ENCODE measurements around the gene TRAPPC14.

Gene TRAPPC14

DNA sequence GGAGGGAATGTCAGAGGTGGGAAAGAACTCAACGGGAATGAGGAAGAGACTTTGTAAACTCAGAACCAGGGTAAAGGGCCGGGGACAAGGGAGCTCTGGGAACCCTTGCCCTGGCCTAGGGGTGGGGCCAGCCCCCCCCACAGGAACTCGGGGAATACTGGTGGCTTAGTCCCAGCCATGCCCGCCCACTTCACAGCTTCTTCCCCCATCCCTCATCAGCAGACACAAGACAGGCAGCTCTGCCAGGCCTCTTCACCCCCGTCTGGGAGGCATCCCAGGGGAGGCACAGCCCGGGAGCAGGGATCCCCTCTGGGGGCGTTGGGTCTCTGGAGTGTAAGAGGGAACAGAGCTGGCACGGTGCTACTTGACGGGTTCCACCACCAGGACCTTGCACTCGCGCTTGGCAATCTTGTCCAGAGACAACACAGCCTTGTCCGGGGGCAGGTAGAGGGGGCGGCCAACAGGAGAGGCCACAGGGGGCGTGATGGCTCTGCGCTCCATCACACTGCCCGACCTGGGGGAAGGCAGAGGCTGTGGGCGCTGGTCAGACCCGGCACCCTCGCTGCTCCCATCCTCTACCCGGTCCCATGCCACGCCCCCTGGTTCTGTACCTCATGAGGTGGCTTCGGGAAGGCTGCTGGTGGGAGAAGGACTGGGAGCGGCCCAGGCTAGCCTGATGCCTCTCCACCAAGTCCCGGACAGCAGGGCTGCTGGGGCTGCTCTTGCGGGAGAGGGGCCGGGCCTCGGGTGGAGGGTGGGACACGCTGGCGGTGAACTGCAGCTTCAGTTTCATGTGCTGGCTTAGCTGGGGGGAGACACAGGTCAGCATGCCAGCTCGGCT is 3.7 kb downstream of the TRAPPC14 start:
- peak overlapping the region in 1 of 3 experiments; percentile 38 for H3K4me3 Mint-ChIP-seq
- H3K27me3 Mint-ChIP-seq (ENCODE audit: low read depth) = no peaks in the 10 kb centered on the region
- peaks cover 27% of the 10 kb centered on the region for H3K36me3 Mint-ChIP-seq (ENCODE audit: low read depth)
- TF ChIP-seq, protein P1, sequence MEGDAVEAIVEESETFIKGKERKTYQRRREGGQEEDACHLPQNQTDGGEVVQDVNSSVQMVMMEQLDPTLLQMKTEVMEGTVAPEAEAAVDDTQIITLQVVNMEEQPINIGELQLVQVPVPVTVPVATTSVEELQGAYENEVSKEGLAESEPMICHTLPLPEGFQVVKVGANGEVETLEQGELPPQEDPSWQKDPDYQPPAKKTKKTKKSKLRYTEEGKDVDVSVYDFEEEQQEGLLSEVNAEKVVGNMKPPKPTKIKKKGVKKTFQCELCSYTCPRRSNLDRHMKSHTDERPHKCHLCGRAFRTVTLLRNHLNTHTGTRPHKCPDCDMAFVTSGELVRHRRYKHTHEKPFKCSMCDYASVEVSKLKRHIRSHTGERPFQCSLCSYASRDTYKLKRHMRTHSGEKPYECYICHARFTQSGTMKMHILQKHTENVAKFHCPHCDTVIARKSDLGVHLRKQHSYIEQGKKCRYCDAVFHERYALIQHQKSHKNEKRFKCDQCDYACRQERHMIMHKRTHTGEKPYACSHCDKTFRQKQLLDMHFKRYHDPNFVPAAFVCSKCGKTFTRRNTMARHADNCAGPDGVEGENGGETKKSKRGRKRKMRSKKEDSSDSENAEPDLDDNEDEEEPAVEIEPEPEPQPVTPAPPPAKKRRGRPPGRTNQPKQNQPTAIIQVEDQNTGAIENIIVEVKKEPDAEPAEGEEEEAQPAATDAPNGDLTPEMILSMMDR (IDR thresholded peaks at IDR 0.05; ENCODE audit: unreplicated experiment in 3 of 3) = no peak
- H3K9me3 Mint-ChIP-seq = no peaks in the 10 kb centered on the region
- no peak overlapping the region for H3K27ac Mint-ChIP-seq
- H3K4me1 Mint-ChIP-seq = peaks cover 22% of the 10 kb centered on the region

DNA sequence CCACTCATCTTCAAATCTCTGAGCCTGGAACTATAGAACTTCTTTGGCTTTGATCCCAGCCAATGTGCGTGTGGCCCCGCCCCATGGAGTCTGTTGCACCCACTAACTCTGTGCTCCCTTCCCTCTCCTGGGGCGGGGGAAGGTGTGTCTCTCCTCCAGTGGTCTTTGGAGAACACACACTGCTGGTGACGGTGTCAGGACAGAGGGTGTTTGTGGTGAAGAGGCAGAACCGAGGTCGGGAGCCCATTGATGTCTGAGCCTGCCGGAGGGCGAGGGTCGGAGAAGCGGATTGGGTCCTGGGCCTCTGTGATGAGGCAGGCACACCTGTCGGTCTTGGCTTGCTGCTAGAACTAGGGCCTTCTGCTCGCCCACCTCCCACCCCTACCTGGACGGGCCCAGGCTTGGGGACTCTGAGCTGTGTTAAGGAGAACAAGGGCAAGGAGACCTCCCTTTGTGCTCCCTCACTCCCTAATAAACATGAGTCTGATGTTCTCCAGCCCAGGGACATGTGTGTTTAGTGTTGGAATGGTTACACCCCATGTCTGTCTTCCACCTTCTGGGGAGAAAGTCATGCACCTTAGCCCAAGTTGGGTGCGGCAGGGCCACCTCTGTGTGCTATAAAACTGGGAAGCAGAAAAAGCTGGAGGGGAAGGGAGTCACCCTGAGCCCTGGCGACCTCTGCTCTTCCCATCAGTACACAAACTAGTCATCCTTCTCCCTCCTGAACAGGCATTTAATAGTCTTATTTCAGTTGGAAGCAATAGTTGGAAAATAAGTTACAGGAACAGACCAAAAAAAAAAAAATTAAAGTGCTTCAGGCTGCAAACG is 4.6 kb downstream of the TRAPPC14 start:
- TF ChIP-seq, protein P1 (IDR thresholded peaks at IDR 0.05; ENCODE audit: unreplicated experiment in 3 of 3) = no peak
- H3K27me3 Mint-ChIP-seq (ENCODE audit: low read depth) = no peaks in the 10 kb centered on the region

DNA sequence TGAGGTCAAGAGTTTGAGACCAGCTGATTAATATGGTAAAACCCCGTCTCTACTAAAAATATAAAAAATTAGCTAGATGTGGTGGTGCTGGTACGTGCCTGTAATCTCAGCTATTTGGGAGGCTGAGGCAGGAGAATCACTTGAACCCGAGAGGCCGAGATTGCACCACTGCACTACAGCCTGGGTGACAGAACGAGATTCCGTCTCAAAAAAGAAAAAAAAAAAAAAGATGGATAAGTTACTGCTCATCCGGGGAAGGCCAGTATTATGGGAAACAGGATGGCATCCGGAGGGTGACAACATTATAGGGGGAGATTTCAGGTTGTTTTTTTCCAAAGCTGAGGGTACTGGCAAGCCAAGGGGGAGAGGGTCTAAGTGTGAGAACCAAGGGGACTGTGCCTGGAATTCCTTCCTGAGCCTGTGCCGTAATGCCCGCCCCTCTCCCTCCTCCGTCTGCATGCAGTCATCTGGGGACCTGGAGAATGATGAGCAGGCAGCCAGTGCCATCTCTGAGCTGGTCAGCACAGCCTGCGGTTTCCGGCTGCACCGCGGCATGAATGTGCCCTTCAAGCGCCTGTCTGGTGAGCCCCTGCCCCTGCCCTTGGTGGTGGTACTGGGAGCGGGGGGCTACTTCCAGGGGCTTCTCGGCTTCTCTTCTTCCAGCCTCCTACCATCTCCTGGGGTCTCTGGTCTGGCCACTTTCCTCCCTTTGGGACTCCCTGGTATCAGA is 5.4 kb downstream of the TRAPPC14 start:
- Mint-ChIP-seq H3K9me3 (no peaks in the 10 kb centered on the region), H3K36me3 (ENCODE audit: low read depth) (peaks cover 27% of the 10 kb centered on the region), H3K4me3 (no peak overlapping the region), H3K27me3 (ENCODE audit: low read depth) (no peaks in the 10 kb centered on the region), H3K4me1 (peaks cover 23% of the 10 kb centered on the region), H3K27ac (peak overlapping the region in 1 of 3 experiments; percentile 42)
- TF ChIP-seq, protein P1 (IDR thresholded peaks at IDR 0.05; ENCODE audit: unreplicated experiment in 3 of 3) = no peak

More for the DNA sequence above, 4.6 kb downstream of the TRAPPC14 start:
- peak overlapping the region in 2 of 3 experiments; percentile 19 to 43 for H3K4me3 Mint-ChIP-seq
- no peaks in the 10 kb centered on the region for H3K9me3 Mint-ChIP-seq
- peaks cover 27% of the 10 kb centered on the region for H3K36me3 Mint-ChIP-seq (ENCODE audit: low read depth)
- peak overlapping the region in 2 of 3 experiments; percentile 8 to 42 for H3K27ac Mint-ChIP-seq
- H3K4me1 Mint-ChIP-seq = peaks cover 20% of the 10 kb centered on the region

DNA sequence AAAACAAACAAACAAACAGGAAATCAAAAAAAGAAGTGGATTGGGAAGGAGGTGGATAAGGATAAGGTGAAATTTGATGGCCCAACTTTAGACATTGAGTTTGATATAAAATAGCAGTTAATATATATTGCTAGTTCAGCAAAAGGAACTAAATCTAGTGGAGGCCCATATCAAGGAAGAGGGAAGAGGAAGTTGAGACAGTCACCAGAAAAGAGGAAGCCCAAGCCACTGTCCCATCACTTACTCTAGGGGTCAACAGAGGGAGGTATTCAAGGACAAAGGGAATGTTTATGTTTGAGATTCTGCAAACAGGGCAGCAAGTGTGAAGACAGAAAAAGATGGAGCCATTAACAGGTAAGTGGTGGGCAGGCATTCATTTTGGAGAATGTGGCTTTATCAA is 6.1 kb downstream of the TRAPPC14 start:
- Mint-ChIP-seq H3K9me3 (no peaks in the 10 kb centered on the region), H3K4me3 (peak overlapping the region; percentile 9 to 27 (median 10)), H3K27ac (peak overlapping the region in 1 of 3 experiments; percentile 28), H3K36me3 (ENCODE audit: low read depth) (peaks cover 27% of the 10 kb centered on the region), H3K4me1 (peaks cover 19% of the 10 kb centered on the region), H3K27me3 (ENCODE audit: low read depth) (no peaks in the 10 kb centered on the region)
- TF ChIP-seq, protein P1 (IDR thresholded peaks at IDR 0.05; ENCODE audit: unreplicated experiment in 3 of 3) = no peak

DNA sequence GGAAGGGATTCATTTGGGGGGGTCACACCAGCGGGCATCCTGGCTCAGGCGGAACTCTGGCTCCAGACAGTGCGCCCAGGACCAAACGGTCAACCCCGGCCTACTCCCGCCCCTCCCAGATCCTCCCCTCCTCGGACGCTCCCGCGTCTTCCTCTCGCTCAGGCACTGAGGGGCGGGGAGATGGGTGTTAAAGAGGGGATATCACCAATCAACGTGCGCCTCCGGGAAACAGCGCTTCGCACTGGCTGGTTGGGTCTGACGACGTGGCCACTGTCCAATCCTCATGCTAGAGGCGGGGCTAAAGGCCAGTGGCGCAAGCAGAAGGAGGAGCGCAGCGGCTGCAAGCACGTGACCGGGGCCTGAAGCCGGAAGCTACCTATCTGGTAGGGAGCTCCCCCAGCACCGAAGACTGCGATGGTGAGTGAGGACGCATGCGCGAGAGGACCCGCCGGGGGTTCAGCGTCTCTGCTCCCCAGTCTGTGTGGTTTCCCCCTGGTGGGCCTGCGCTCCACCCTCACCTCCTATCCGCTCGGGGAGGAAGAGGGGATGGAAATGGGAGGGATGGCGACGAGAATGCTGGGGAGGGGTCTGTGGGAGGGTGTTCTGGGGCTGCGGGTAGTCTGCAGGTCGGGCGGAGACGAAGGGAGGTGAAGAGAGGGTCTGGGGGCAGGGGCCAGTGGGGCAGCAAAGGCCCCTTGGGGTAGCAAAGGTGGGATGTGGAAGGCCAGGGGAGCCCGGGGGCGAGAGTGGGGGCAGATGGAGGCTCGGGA is 9.8 kb downstream of the TRAPPC14 start, which contains the start of gene LAMTOR4:
LAMTOR4 (plus strand) TSS at position 360 of the 770 bp plus-strand sequence; CDS start at position 415, 55 bp downstream.
- H3K27me3 Mint-ChIP-seq (ENCODE audit: low read depth) = no peaks in the 10 kb centered on the region
- H3K27ac Mint-ChIP-seq = peak within 1 kb of the TSS; percentile 38 to 83 (median 75)
- peaks cover 12% of the 10 kb centered on the region for H3K4me1 Mint-ChIP-seq

More for the DNA sequence above, 9.8 kb downstream of the TRAPPC14 start, which contains the start of gene LAMTOR4:
- no peaks in the 10 kb centered on the region for H3K9me3 Mint-ChIP-seq
- TF ChIP-seq, protein P1 (IDR thresholded peaks at IDR 0.05; ENCODE audit: unreplicated experiment in 3 of 3) = no peak
- H3K36me3 Mint-ChIP-seq (ENCODE audit: low read depth) = peaks cover 18% of the 10 kb centered on the region
- H3K4me3 Mint-ChIP-seq = peak within 1 kb of the TSS; percentile 90 to 95 (median 92)
